Measurements from ENCODE around the gene NEU3. TPM values are rescaled to one million over a fixed set of nuclear protein-coding genes. Genes with fewer than 3 reads are reported as not detected.

Gene NEU3
- total and polyA plus RNA-seq, 2 of the 4 experiments (the other 2 are of a cell fraction): 5.5 to 10.6 TPM

DNA sequence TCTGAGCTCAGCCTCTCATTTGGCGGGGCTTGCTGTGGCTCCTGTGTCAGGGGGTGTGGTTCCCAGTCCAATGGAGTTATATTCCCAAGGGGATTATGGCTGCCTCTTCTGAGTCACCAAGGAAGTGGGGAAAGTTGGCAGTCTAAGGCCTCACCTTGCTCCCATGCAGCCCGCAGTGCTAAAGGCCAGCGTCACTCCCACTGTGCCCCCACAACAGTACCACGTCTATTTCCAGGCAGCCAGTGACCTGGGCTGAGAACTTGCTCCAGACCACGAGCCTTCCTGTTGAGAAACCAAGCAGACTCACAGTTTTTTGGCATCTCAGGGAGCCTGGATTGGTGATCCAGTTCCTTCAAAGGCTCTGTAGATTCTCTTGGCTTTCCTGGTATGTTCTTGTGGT, 62.3 kb downstream of the NEU3 start:
- H3K4ac ChIP-seq (ENCODE audit: low read depth, low read length): no peak overlapping the region
- H2AK5ac ChIP-seq (ENCODE audit: low read depth, low read length): no peak overlapping the region
- H4K20me1 ChIP-seq (ENCODE audit: insufficient read depth, low read length): no peaks in the 10 kb centered on the region
- no peak overlapping the region for H3K18ac ChIP-seq (ENCODE audit: low read depth, low read length)
- H3K27ac ChIP-seq (ENCODE audit: insufficient read depth, low read length): no peak overlapping the region
- DNase-seq: no peak
- peaks cover 5% of the 10 kb centered on the region for H3K9me3 ChIP-seq (ENCODE audit: control insufficient read depth, insufficient read depth, low read length)
- no peak overlapping the region for H4K8ac ChIP-seq (ENCODE audit: low read depth in 2 of 2, low read length in 2 of 2)
- peaks cover 10% of the 10 kb centered on the region for H3K27me3 ChIP-seq (ENCODE audit: control insufficient read depth, insufficient read depth, low read length)
- in situ Hi-C loops (cut with MboI; ENCODE audit: low sequenced_read_pairs) (no loop called here), intact Hi-C loops (cut with micrococcal nuclease) (no loop called here), dilution Hi-C loops (cut with HindIII; ENCODE audit: low sequenced_read_pairs, unreplicated experiment) (no loop called here)
- H2BK120ac ChIP-seq (ENCODE audit: low read depth, low read length): no peak overlapping the region
- no peak overlapping the region for H3K56ac ChIP-seq (ENCODE audit: extremely low read depth, insufficient read depth, low read length)
- H3K14ac ChIP-seq (replicated peaks; ENCODE audit: low read depth, low read length): no peak overlapping the region
- H2BK5ac ChIP-seq (ENCODE audit: low read depth, low read length, poor library complexity, severe bottlenecking): no peak overlapping the region
- no peak overlapping the region for H3K23ac ChIP-seq (ENCODE audit: low read depth, low read length)
- no peak overlapping the region for H4K5ac ChIP-seq (ENCODE audit: low read depth, low read length)
- no peak overlapping the region for H3K4me3 ChIP-seq (ENCODE audit: insufficient read depth, low read depth, low read length)
- H2AK9ac ChIP-seq (replicated peaks; ENCODE audit: low read depth, low read length, poor library complexity): no peak overlapping the region
- no TSS peak for BruUV-seq (replicated peaks)
- no peak for TF ChIP-seq CHD1 (IDR thresholded peaks at IDR 0.05; ENCODE audit: low read depth, low read length)
- TF ChIP-seq, protein P1, sequence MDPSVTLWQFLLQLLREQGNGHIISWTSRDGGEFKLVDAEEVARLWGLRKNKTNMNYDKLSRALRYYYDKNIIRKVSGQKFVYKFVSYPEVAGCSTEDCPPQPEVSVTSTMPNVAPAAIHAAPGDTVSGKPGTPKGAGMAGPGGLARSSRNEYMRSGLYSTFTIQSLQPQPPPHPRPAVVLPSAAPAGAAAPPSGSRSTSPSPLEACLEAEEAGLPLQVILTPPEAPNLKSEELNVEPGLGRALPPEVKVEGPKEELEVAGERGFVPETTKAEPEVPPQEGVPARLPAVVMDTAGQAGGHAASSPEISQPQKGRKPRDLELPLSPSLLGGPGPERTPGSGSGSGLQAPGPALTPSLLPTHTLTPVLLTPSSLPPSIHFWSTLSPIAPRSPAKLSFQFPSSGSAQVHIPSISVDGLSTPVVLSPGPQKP (IDR thresholded peaks at IDR 0.05; ENCODE audit: borderline replicate concordance, low read depth, low read length): no peak
- TF ChIP-seq, protein P2, sequence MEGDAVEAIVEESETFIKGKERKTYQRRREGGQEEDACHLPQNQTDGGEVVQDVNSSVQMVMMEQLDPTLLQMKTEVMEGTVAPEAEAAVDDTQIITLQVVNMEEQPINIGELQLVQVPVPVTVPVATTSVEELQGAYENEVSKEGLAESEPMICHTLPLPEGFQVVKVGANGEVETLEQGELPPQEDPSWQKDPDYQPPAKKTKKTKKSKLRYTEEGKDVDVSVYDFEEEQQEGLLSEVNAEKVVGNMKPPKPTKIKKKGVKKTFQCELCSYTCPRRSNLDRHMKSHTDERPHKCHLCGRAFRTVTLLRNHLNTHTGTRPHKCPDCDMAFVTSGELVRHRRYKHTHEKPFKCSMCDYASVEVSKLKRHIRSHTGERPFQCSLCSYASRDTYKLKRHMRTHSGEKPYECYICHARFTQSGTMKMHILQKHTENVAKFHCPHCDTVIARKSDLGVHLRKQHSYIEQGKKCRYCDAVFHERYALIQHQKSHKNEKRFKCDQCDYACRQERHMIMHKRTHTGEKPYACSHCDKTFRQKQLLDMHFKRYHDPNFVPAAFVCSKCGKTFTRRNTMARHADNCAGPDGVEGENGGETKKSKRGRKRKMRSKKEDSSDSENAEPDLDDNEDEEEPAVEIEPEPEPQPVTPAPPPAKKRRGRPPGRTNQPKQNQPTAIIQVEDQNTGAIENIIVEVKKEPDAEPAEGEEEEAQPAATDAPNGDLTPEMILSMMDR (conservative IDR thresholded peaks at IDR 0.05; ENCODE audit: low read depth, low read length): no peak
- no peak for TF ChIP-seq FOS (IDR thresholded peaks at IDR 0.05; ENCODE audit: low read depth, low read length)
- no peak for TF ChIP-seq NFE2L2 (IDR thresholded peaks at IDR 0.05; ENCODE audit: low read depth, low read length)
- TF ChIP-seq, protein P3, sequence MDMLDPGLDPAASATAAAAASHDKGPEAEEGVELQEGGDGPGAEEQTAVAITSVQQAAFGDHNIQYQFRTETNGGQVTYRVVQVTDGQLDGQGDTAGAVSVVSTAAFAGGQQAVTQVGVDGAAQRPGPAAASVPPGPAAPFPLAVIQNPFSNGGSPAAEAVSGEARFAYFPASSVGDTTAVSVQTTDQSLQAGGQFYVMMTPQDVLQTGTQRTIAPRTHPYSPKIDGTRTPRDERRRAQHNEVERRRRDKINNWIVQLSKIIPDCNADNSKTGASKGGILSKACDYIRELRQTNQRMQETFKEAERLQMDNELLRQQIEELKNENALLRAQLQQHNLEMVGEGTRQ (IDR thresholded peaks at IDR 0.05; ENCODE audit: low read depth, low read length): no peak
- TF ChIP-seq MXI1 (IDR thresholded peaks at IDR 0.05; ENCODE audit: borderline replicate concordance, low read depth, low read length): no peak
- TF ChIP-seq CEBPB (IDR thresholded peaks at IDR 0.05; ENCODE audit: low read depth, low read length): no peak
- no peak for TF ChIP-seq POLR2A (IDR thresholded peaks at IDR 0.05; ENCODE audit: low read depth, low read length)
- no peak for TF ChIP-seq MAZ (IDR thresholded peaks at IDR 0.05; ENCODE audit: borderline replicate concordance, low read depth, low read length)
- WGBS, 2 experiments (ENCODE audit: extremely low coverage in 2 of 2, insufficient read length in 1 of 2): 86% methylated on average over 1 of the region's 5 CpGs; no CpG with 5 or more reads in 1 of the 2 experiments
- H2BK20ac ChIP-seq (ENCODE audit: low read depth, low read length): no peak overlapping the region
- no peaks in the 10 kb centered on the region for H3K79me1 ChIP-seq (ENCODE audit: low read depth in 1 of 2, low read length in 2 of 2)
- ChIA-PET CTCF (no interaction called here), POLR2A (ENCODE audit: unreplicated experiment) (no interaction called here)
- H4K91ac ChIP-seq (ENCODE audit: insufficient read depth, low read depth, low read length): no peak overlapping the region
- H2AFZ ChIP-seq (replicated peaks; ENCODE audit: low read length, poor library complexity): no peak overlapping the region
- H3K9me1 ChIP-seq (ENCODE audit: insufficient read depth, low read length): no peaks in the 10 kb centered on the region
- no peak overlapping the region for H3K9ac ChIP-seq (ENCODE audit: low read depth, low read length)
- H3K4me1 ChIP-seq (ENCODE audit: control insufficient read depth, insufficient read depth, low read length): no peaks in the 10 kb centered on the region
- H2BK15ac ChIP-seq (ENCODE audit: low read depth, low read length): no peak overlapping the region
- H3K4me2 ChIP-seq (ENCODE audit: low read depth, low read length): no peak overlapping the region
- H3K36me3 ChIP-seq (ENCODE audit: control insufficient read depth, insufficient read depth, low read length): no peaks in the 10 kb centered on the region
- ATAC-seq (ENCODE audit: low read depth): no peak
